GM12878 (cell line): ENCODE measurements around the gene ZDHHC19. TPM values are rescaled to one million over a fixed set of nuclear protein-coding genes. Genes with fewer than 3 reads are reported as not detected.

Source experiments
- CHD4 ChIP-seq: fragments of 200-600 bp; sonication (generic); IDR thresholded peaks from 2 replicates; pipeline ENCODE4 v1.6.1; 2016; ENCODE audit warnings: mild to moderate bottlenecking
- E2F4 ChIP-seq: IDR thresholded peaks from 2 replicates; pipeline ENCODE4 v1.6.1; 2012; ENCODE audit warnings: low read depth, low read length, improper control_type of control experiment
- E2F8 ChIP-seq: fragments of 450-650 bp; IDR thresholded peaks from 2 replicates; pipeline ENCODE4 v1.6.1; 2018; ENCODE audit warnings: mild to moderate bottlenecking, low read depth, moderate library complexity; ENCODE audit not compliant: partially characterized antibody
- EZH2 ChIP-seq: IDR thresholded peaks from 2 replicates; pipeline ENCODE4 v1.6.1; 2012; ENCODE audit warnings: low read depth, mild to moderate bottlenecking, control low read depth, inconsistent platforms, low read length, borderline replicate concordance; ENCODE audit not compliant: control insufficient read depth
- IKZF2 ChIP-seq, 2 experiments: fragments of 450-650 bp; IDR thresholded peaks; 2 replicates each; pipeline ENCODE4 v1.6.1; 2017; ENCODE audit warnings: mild to moderate bottlenecking in 2 of 2, moderate library complexity in 2 of 2
- JUNB ChIP-seq: IDR thresholded peaks from 2 replicates; pipeline ENCODE4 v1.6.1; 2016; ENCODE audit warnings: antibody characterized with exemption, mild to moderate bottlenecking
- JUND ChIP-seq: IDR thresholded peaks from 2 replicates; pipeline ENCODE4 v1.6.1; 2012; ENCODE audit warnings: low read depth, mild to moderate bottlenecking, low read length, improper control_type of control experiment, moderate library complexity
- MTA3 ChIP-seq: IDR thresholded peaks from 2 replicates; pipeline ENCODE4 v1.6.1; 2012; ENCODE audit warnings: low read length, inconsistent platforms, borderline replicate concordance
- MYC ChIP-seq: IDR thresholded peaks from 2 replicates; pipeline ENCODE4 v1.6.1; 2011; ENCODE audit warnings: mild to moderate bottlenecking, low read length, moderate library complexity, inconsistent platforms; ENCODE audit not compliant: insufficient read depth, insufficient replicate concordance, insufficient read length, severe bottlenecking
- NR2C2 ChIP-seq: IDR thresholded peaks from 2 replicates; pipeline ENCODE4 v1.6.1; 2011; ENCODE audit warnings: borderline replicate concordance, low read depth; ENCODE audit not compliant: control insufficient read depth, insufficient read length
- NRF1 ChIP-seq: conservative IDR thresholded peaks from 2 replicates; pipeline ENCODE4 v1.6.1; 2011; ENCODE audit warnings: mild to moderate bottlenecking, low read depth, low read length, improper control_type of control experiment
- PBX3 ChIP-seq: IDR thresholded peaks from 2 replicates; pipeline ENCODE4 v1.6.1; 2011; ENCODE audit warnings: mild to moderate bottlenecking, low read depth, low read length, moderate library complexity; ENCODE audit not compliant: insufficient replicate concordance
- SKIL ChIP-seq: fragments of 450-650 bp; IDR thresholded peaks from 2 replicates; pipeline ENCODE4 v1.6.1; 2017; ENCODE audit warnings: mild to moderate bottlenecking, low read depth, inconsistent platforms; ENCODE audit not compliant: poor library complexity, severe bottlenecking
- SREBF1 ChIP-seq: IDR thresholded peaks from 2 replicates; pipeline ENCODE4 v1.6.1; 2012; ENCODE audit warnings: mild to moderate bottlenecking, low read length
- SUZ12 ChIP-seq: fragments of 200-600 bp; sonication (generic); IDR thresholded peaks from one replicate; pipeline ENCODE4 v1.6.1; 2018; ENCODE audit warnings: antibody characterized with exemption, mild to moderate bottlenecking; ENCODE audit not compliant: unreplicated experiment
- ZNF207 ChIP-seq: fragments of 450-650 bp; IDR thresholded peaks from 2 replicates; pipeline ENCODE4 v1.6.1; 2014; ENCODE audit warnings: antibody characterized with exemption, mild to moderate bottlenecking, borderline replicate concordance
- ZNF274 ChIP-seq: IDR thresholded peaks from one replicate; pipeline ENCODE4 v1.8.0; 2011; ENCODE audit not compliant: insufficient read length, insufficient read depth
- ZNF592 ChIP-seq: fragments of 450-650 bp; IDR thresholded peaks from 2 replicates; pipeline ENCODE4 v1.6.1; 2017; ENCODE audit warnings: mild to moderate bottlenecking, moderate library complexity
- polyA plus RNA-seq, 11 experiments: library from polyadenylated mRNA; depleted of rRNA in 4 of 11; unstranded in 6 of 11; stranded (reverse) in 5 of 11; fragments of >200 nt; fragmentation: Nextera tagmentation in 4 of 11; fragmentation: Illumina TruSeq in 1 of 11; extraction: Ambion mirVana in 4 of 11; extraction: Trizol in 1 of 11; gene quantifications; 1 replicate in 1 of 11; 2 replicates in 10 of 11; pipeline versions ENCODE4 v1.2.1 to v1.2.3, GENCODE V29; 2011 to 2016; ENCODE audit warnings: inconsistent platforms in 2 of 11, missing spikeins in 2 of 11, low read depth in 1 of 11
- total RNA-seq, 4 experiments: library from RNA; depleted of rRNA in 3 of 4; stranded (reverse); fragments of >200 nt in 3 of 4; fragmentation: Illumina TruSeq in 1 of 4; extraction: Trizol in 1 of 4; gene quantifications; 2 replicates each; pipeline versions ENCODE4 v1.2.1 to v1.2.3, GENCODE V29; 2013 to 2021

ZDHHC19 gene
- total and polyA plus RNA-seq, 10 of the 15 experiments (the other 5 are each of a cell fraction or from before 2014, with no cell fraction given), result 0.26 TPM; not detected in 9

- TF ChIP-seq EZH2, result no peak
- no peak for TF ChIP-seq NRF1
- no peak for TF ChIP-seq ZNF274
- no peak; the same call in 1 of the 2 replicates for TF ChIP-seq SREBF1
- TF ChIP-seq E2F8, result no peak
- no peak for TF ChIP-seq JUND
- TF ChIP-seq MTA3, result no peak; the same call in 1 of the 2 replicates
- no peak for TF ChIP-seq SKIL
- no peak for TF ChIP-seq ZNF207
- no peak for TF ChIP-seq PBX3
- TF ChIP-seq NR2C2, result no peak
- no peak for TF ChIP-seq CHD4
- no peak for TF ChIP-seq IKZF2 (IDR thresholded peaks at IDR 0.05)
- peak; percentile 27; the same call in 1 of the 2 replicates for TF ChIP-seq ZNF592
- no peak for TF ChIP-seq JUNB
- no peak for TF ChIP-seq E2F4
- TF ChIP-seq MYC, result no peak
- TF ChIP-seq SUZ12, result no peak
These were observed 19.1 kb downstream of the ZDHHC19 start (continued) for GRCh38 chr3:196192036-196192523.
